ENCODE data around the gene HPDL.

Gene HPDL

GRCh38 chr1:45354838-45355237 is 28.1 kb downstream of the HPDL start:
- no peak for DNase-seq

GRCh38 chr1:45355683-45356082 is 29.0 kb downstream of the HPDL start:
- no peak for DNase-seq

DNA sequence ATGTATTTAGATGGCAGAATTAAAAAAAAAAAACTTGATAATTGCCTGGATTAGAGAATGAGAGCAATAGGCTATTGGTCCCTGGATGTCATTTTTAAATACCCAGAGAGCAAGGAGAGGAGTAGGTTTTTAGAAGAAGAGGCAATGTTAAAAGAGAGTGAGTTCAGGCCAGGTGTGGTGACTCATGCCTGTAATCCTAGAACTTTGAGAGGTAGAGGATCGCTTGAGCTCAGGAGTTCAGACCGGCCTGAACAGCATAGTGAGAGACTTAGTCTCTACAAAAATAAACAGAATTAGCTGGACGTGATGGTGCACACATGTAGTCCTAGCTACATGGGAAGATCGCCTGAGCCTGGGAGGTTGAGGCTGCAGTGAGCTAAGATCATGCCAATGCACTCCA is 29.5 kb downstream of the HPDL start:
- no peak for DNase-seq

- DNase-seq = peak; percentile 82
Measured at GRCh38 chr1:45359882-45360513, 33.3 kb downstream of the HPDL start.

DNA sequence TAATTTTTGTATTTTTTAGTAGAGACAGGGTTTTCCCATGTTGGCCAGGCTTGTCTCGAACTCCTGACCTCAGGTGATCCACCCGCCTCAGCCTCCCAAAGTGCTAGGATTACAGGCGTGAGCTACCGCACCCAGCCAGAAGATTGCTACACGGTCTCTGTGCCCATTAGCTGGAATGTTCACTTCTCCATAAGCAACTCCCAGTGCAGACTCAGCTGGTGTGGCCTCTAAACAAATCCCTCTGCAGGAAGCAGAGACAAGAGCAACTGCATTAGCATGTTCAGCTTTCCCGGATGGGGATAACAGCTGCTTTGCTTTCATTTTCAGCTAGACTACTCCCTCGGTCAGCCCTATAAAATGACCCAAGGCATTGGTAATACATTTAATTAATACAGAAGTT is 34.3 kb downstream of the HPDL start:
- peak; percentile 28 for DNase-seq

DNA sequence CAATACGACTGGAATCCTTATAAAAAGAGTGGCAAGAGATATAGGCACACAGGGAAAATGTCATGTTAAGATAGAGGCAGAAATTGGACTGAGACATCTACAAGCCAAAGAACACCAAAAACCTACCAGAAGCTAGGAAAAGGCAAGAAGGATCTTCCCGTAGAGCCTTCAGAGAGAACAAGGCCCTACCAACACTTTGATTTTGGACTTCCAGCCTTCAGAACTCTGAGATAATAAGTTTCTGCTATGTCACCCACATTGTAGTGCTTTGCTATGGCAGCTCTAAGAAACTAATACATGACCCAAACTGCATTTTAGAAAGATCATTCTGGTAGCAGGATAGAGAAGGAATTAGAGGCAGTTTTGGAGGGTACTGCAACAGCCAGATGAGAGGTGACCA is 37.6 kb downstream of the HPDL start:
- DNase-seq = no peak

- no peak for DNase-seq
Measured at GRCh38 chr1:45365051-45365450, 38.4 kb downstream of the HPDL start.

DNA sequence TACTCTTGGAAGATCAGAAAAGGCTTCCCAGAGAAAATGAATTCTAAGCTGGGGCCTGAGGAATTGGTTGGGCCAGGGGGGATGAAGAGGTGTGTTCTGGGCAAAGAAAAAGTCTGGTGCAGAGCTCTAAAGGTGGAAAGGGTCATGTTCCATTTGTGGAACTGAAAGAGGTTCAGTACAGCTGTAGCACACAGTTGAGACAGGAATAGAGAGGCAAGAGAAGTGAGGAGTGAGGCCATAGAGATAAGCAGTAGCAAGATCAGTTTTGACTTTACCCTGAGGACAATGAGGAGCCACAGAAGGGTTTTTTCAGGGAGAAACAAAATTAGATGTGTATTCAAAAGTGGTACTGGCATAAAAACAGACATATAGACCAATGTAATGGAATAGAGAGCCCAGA is 43.9 kb downstream of the HPDL start:
- no peak for DNase-seq

- DNase-seq = peak; percentile 29
Measured at GRCh38 chr1:45373573-45373972, 46.9 kb downstream of the HPDL start.

GRCh38 chr1:45375104-45376090 is 48.7 kb downstream of the HPDL start:
- peak; percentile 17 for DNase-seq

- no peak for DNase-seq
Measured at GRCh38 chr1:45378184-45378583, 51.5 kb downstream of the HPDL start.
